Measurements from ENCODE around the gene ERBB4.

ERBB4 gene

GRCh38 chr2:211751848-211752247, 786.8 kb downstream of the ERBB4 start (continued):
- TF ChIP-seq, protein P1, sequence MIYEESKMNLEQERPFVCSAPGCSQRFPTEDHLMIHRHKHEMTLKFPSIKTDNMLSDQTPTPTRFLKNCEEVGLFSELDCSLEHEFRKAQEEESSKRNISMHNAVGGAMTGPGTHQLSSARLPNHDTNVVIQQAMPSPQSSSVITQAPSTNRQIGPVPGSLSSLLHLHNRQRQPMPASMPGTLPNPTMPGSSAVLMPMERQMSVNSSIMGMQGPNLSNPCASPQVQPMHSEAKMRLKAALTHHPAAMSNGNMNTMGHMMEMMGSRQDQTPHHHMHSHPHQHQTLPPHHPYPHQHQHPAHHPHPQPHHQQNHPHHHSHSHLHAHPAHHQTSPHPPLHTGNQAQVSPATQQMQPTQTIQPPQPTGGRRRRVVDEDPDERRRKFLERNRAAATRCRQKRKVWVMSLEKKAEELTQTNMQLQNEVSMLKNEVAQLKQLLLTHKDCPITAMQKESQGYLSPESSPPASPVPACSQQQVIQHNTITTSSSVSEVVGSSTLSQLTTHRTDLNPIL (CRISPR knock-in tag; IDR thresholded peaks at IDR 0.05; ENCODE audit: low read depth), result no peak

- no peak for ATAC-seq
- TF ChIP-seq, protein P2, sequence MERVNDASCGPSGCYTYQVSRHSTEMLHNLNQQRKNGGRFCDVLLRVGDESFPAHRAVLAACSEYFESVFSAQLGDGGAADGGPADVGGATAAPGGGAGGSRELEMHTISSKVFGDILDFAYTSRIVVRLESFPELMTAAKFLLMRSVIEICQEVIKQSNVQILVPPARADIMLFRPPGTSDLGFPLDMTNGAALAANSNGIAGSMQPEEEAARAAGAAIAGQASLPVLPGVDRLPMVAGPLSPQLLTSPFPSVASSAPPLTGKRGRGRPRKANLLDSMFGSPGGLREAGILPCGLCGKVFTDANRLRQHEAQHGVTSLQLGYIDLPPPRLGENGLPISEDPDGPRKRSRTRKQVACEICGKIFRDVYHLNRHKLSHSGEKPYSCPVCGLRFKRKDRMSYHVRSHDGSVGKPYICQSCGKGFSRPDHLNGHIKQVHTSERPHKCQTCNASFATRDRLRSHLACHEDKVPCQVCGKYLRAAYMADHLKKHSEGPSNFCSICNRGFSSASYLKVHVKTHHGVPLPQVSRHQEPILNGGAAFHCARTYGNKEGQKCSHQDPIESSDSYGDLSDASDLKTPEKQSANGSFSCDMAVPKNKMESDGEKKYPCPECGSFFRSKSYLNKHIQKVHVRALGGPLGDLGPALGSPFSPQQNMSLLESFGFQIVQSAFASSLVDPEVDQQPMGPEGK (CRISPR knock-in tag; IDR thresholded peaks at IDR 0.05; ENCODE audit: borderline replicate concordance), result no peak
- TF ChIP-seq ZNF8 (CRISPR knock-in tag; IDR thresholded peaks at IDR 0.05) (no peak), TSHZ2 (CRISPR knock-in tag; IDR thresholded peaks at IDR 0.05) (no peak), ZFP3 (CRISPR knock-in tag; IDR thresholded peaks at IDR 0.05) (no peak), BACH2 (CRISPR knock-in tag; IDR thresholded peaks at IDR 0.05; ENCODE audit: borderline replicate concordance) (no peak), ZC3H10 (CRISPR knock-in tag; IDR thresholded peaks at IDR 0.05) (no peak), ZFP30 (CRISPR knock-in tag; IDR thresholded peaks at IDR 0.05) (no peak), GLIS3 (CRISPR knock-in tag; IDR thresholded peaks at IDR 0.05) (no peak), RARB (CRISPR knock-in tag; IDR thresholded peaks at IDR 0.05) (no peak), TOX (CRISPR knock-in tag; IDR thresholded peaks at IDR 0.05; ENCODE audit: borderline replicate concordance) (no peak)
These were observed 790.3 kb downstream of the ERBB4 start for GRCh38 chr2:211748339-211748738.

DNA sequence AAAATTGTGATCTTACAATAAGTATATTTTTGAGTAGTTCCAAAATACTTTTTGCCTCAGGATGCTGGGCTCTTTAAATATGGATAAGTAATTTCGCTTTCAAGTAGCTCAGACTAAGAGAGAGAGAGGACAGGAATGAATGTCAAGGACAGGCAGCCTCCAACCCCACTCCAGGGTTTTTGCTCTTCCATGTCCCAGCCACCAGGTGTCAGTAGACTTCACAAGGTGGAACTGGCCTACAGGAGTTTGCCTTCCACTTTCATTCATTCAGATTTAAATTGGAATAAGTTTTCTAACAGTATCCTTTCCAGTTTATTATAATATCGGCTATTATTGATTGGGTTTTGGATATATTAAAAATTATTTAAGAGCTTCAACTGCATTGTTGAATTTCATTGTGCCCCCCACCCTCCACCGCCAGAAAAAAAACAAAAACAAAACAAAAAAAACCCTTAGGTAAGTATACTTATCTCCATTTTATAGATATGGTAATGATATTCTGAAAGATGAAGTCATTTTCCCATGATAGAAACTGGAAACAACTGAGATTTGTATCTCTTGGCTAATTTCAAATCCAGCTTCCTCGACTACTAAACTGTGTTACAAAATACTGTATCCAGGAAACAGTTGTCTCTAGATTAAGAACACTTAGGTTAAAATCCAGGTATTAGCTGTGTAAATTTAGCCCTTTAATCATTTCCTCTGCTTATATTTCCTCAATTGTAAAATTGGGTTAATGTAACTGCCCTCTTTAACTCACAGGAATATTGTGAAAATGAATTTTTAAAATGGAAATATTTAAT, 793.1 kb downstream of the ERBB4 start:
- TF ChIP-seq PPARA (CRISPR knock-in tag; IDR thresholded peaks at IDR 0.05; ENCODE audit: borderline replicate concordance), result no peak
- TF ChIP-seq, protein P1 (CRISPR knock-in tag; IDR thresholded peaks at IDR 0.05; ENCODE audit: low read depth), result no peak
- no peak for TF ChIP-seq ZNF565 (CRISPR knock-in tag; conservative IDR thresholded peaks at IDR 0.05; ENCODE audit: low read depth)
- TF ChIP-seq TOX (CRISPR knock-in tag; IDR thresholded peaks at IDR 0.05; ENCODE audit: borderline replicate concordance), result no peak
- TF ChIP-seq ZNF8 (CRISPR knock-in tag; IDR thresholded peaks at IDR 0.05), result no peak
- no peak for TF ChIP-seq ZNF70 (CRISPR knock-in tag; IDR thresholded peaks at IDR 0.05)
- TF ChIP-seq CSRNP3 (CRISPR knock-in tag; IDR thresholded peaks at IDR 0.05), result no peak
- no peak for TF ChIP-seq BACH2 (CRISPR knock-in tag; IDR thresholded peaks at IDR 0.05; ENCODE audit: borderline replicate concordance)
- no peak for TF ChIP-seq ZFP30 (CRISPR knock-in tag; IDR thresholded peaks at IDR 0.05)
- TF ChIP-seq TCF4 (CRISPR knock-in tag; IDR thresholded peaks at IDR 0.05; ENCODE audit: borderline replicate concordance), result no peak
- TF ChIP-seq, protein P2 (CRISPR knock-in tag; IDR thresholded peaks at IDR 0.05; ENCODE audit: borderline replicate concordance), result no peak
- TF ChIP-seq OSR1 (CRISPR knock-in tag; IDR thresholded peaks at IDR 0.05), result no peak
- TF ChIP-seq ZFP3 (CRISPR knock-in tag; IDR thresholded peaks at IDR 0.05), result no peak
- TF ChIP-seq TSHZ2 (CRISPR knock-in tag; IDR thresholded peaks at IDR 0.05), result no peak
- no peak for TF ChIP-seq ARNTL (CRISPR knock-in tag; IDR thresholded peaks at IDR 0.05; ENCODE audit: borderline replicate concordance, low read depth)
- no peak for TF ChIP-seq RARB (CRISPR knock-in tag; IDR thresholded peaks at IDR 0.05)
- peak; percentile 98 for ATAC-seq

Measured in SK-N-SH treated with all-trans-retinoic acid at 6 μM for 48 hours (cell line).